Eye (tissue), 1 donor: ENCODE results near the gene LMX1A.

Source experiments
- DNase-seq: peaks from one replicate; pipeline ENCODE4 v3.0.0-alpha.2; 2015

LMX1A gene

GRCh38 chr1:165257969-165258459, 98.5 kb downstream of the LMX1A start:
- peak; percentile 85 for DNase-seq

- no peak for DNase-seq
Measured at GRCh38 chr1:165254896-165255625, 101.5 kb downstream of the LMX1A start.

GRCh38 chr1:165254376-165254775, 102.1 kb downstream of the LMX1A start:
- no peak for DNase-seq

GRCh38 chr1:165253818-165254254, 102.7 kb downstream of the LMX1A start:
- peak; percentile 30 for DNase-seq

GRCh38 chr1:165248969-165249571, 107.4 kb downstream of the LMX1A start:
- DNase-seq: no peak

- no peak for DNase-seq
Measured at GRCh38 chr1:165241952-165242351, 114.6 kb downstream of the LMX1A start.

GRCh38 chr1:165241321-165241720, 115.2 kb downstream of the LMX1A start:
- no peak for DNase-seq

- peak; percentile 50 for DNase-seq
Measured at GRCh38 chr1:165240492-165240891, 116.0 kb downstream of the LMX1A start.

- DNase-seq: no peak
Measured at GRCh38 chr1:165239873-165240272, 116.6 kb downstream of the LMX1A start.

GRCh38 chr1:165235777-165236291, 120.7 kb downstream of the LMX1A start:
- peak; percentile 86 for DNase-seq

GRCh38 chr1:165235155-165235776, 121.2 kb downstream of the LMX1A start:
- peak; percentile 86 for DNase-seq

GRCh38 chr1:165234149-165234548, 122.4 kb downstream of the LMX1A start:
- no peak for DNase-seq

GRCh38 chr1:165228676-165229075, 127.8 kb downstream of the LMX1A start:
- peak; percentile 41 for DNase-seq

GRCh38 chr1:165228111-165228655, 128.3 kb downstream of the LMX1A start:
- DNase-seq: no peak

- no peak for DNase-seq
Measured at GRCh38 chr1:165226326-165226725, 130.2 kb downstream of the LMX1A start.

GRCh38 chr1:165225650-165226049, 130.9 kb downstream of the LMX1A start:
- no peak for DNase-seq

GRCh38 chr1:165225062-165225461, 131.5 kb downstream of the LMX1A start:
- no peak for DNase-seq

GRCh38 chr1:165224504-165224903, 132.0 kb downstream of the LMX1A start:
- no peak for DNase-seq

- DNase-seq: no peak
Measured at GRCh38 chr1:165222580-165222979, 133.9 kb downstream of the LMX1A start.

- DNase-seq: peak; percentile 76
Measured at GRCh38 chr1:165218731-165219130, 137.8 kb downstream of the LMX1A start.

- no peak for DNase-seq
Measured at GRCh38 chr1:165217958-165218357, 138.6 kb downstream of the LMX1A start.

- DNase-seq: no peak
Measured at GRCh38 chr1:165216254-165216653, 140.3 kb downstream of the LMX1A start.

- DNase-seq: no peak
Measured at GRCh38 chr1:165215676-165216075, 140.8 kb downstream of the LMX1A start.
